Adrenal gland (tissue), 12 donors: Measurements from ENCODE around the gene GPR176. TPM values are rescaled to one million over a fixed set of nuclear protein-coding genes. Genes with fewer than 3 reads are reported as not detected.
A peak's percentile ranks its signal among the peaks of the same experiment; 100 is the strongest.

Experiments
- DNase-seq, 7 donors: peaks; one replicate each; pipeline ENCODE4 v3.0.0-alpha.2; 2019 to 2020
- H3K27ac ChIP-seq, 5 donors: fragments of 200-600 bp; sonication (generic) in 4 of 5; 1 replicate in 3 of 5; 2 replicates in 2 of 5; pipeline versions ENCODE4 v1.5.1 to v1.8.0; 2016 to 2020; ENCODE audit warnings: mild to moderate bottlenecking in 1 of 5
- H3K27me3 ChIP-seq: fragments of 200-600 bp; 2 replicates; pipeline ENCODE4 v1.8.0; 2021
- H3K36me3 ChIP-seq, 2 donors: fragments of 200-600 bp; replicated peaks in 1 of 2; 1 replicate in 1 of 2; 2 replicates in 1 of 2; pipeline versions ENCODE4 v1.5.1 to v1.8.0; 2018 to 2022
- H3K4me1 ChIP-seq, 2 donors: fragments of 200-600 bp; replicated peaks in 1 of 2; 1 replicate in 1 of 2; 2 replicates in 1 of 2; pipeline versions ENCODE4 v1.5.1 to v1.8.0; 2018 to 2021
- H3K4me3 ChIP-seq, 4 donors: fragments of 200-600 bp; sonication (generic) in 3 of 4; one replicate each; pipeline ENCODE4 v1.5.1; 2016 to 2018
- H3K9me3 ChIP-seq, 3 donors: fragments of 200-600 bp; sonication (generic) in 1 of 3; replicated peaks in 1 of 3; 1 replicate in 2 of 3; 2 replicates in 1 of 3; pipeline versions ENCODE4 v1.5.1 to v1.8.0; 2016 to 2021
- CTCF ChIP-seq, 6 experiments: fragments of 450-650 bp in 4 of 6; fragments of 200-600 bp in 2 of 6; sonication (generic) in 1 of 6; IDR thresholded peaks; 1 replicate in 5 of 6; 2 replicates in 1 of 6; pipeline versions ENCODE4 v1.5.1 to v1.8.0; 2016 to 2021; ENCODE audit warnings: antibody characterized with exemption in 6 of 6, mild to moderate bottlenecking in 2 of 6, moderate library complexity in 1 of 6
- POLR2A ChIP-seq, 2 donors: fragments of 450-650 bp; IDR thresholded peaks; one replicate each; pipeline ENCODE4 v1.6.1; 2017; ENCODE audit warnings: antibody characterized with exemption in 2 of 2, mild to moderate bottlenecking in 2 of 2, moderate library complexity in 1 of 2
- WGBS, 4 donors: extraction: QIAGEN DNeasy Blood & Tissue Kit in 2 of 4; methylation state at CpG; one replicate each; pipeline versions ENCODE4 v1.1.5 to v1.1.7; 2013 to 2017; 5-methylcytosine and 5-hydroxymethylcytosine counted together
- intact Hi-C, 2 donors: fragments of 100-400 bp; cut with DNase I; formaldehyde crosslinking; loops; one replicate each; pipeline versions ENCODE4 v1.14.1 to v1.15.0; 2022 to 2023
- polyA plus RNA-seq, 3 donors: library from polyadenylated mRNA; stranded (reverse); fragments of 200-250 nt in 2 of 3; fragments of 350-450 nt in 1 of 3; fragmentation: Illumina TruSeq in 1 of 3; extraction: RNeasy Lipid Tissue Mini Kit (QIAGEN cat#74804) in 1 of 3; gene quantifications; one replicate each; pipeline ENCODE4 v1.2.3, GENCODE V29; 2013 to 2014
- total RNA-seq, 9 donors: library from RNA; depleted of rRNA in 4 of 9; stranded (reverse); fragments of >200 nt in 4 of 9; fragments of 120-200 nt in 1 of 9; fragmentation: NEBNext Ultra II Directional in 1 of 9; extraction: Animal tissue kit (Norgen Biotek cat#: 25700) in 1 of 9; gene quantifications; one replicate each; pipeline versions ENCODE4 v1.1.0 to v1.2.4, GENCODE V29; 2013 to 2023
- donor health status: healthy with polysubstance abuse.
- donor health status: Bipolar disorder and iron deficiency.
- donor health status: DM: yes; HTN: yes; CAD: no.
- donor health status: DM: no; HTN: no; CAD: no.
- donor health status: DM: no; HTN: no; CAD: no.
- donor health status: DM: yes; HTN: yes; CAD: no.

Gene GPR176
- total and polyA plus RNA-seq, 12 donors = 1.4 to 12.7 (median 5.6) TPM

- peak overlapping the region in 2 of 5 donors; percentile 4 to 75 for H3K27ac ChIP-seq
- H3K4me3 ChIP-seq = peak overlapping the region in 3 of 4 donors; percentile 11 to 73 (median 69)
- no peaks in the 10 kb centered on the region for H3K9me3 ChIP-seq
- H3K27me3 ChIP-seq = peaks cover 8% of the 10 kb centered on the region
- no peak for TF ChIP-seq POLR2A (IDR thresholded peaks at IDR 0.05)
- H3K4me1 ChIP-seq = peaks cover 0 to 12% of the 10 kb centered on the region in 2 donors
- DNase-seq = no peak
- intact Hi-C loops = no loop called here
- H3K36me3 ChIP-seq = no peaks in the 10 kb centered on the region
- 66 to 67% (median 66%) methylated on average over 6 of the region's 6 CpGs for WGBS, 4 donors
Measured at GRCh38 chr15:39921274-39921638, 1.2 kb upstream of the GPR176 start.

- H3K36me3 ChIP-seq = no peaks in the 10 kb centered on the region
- H3K27me3 ChIP-seq = peaks cover 8% of the 10 kb centered on the region
- peak overlapping the region in 3 of 5 donors; percentile 4 to 75 (median 54) for H3K27ac ChIP-seq
- peak; percentile 61 to 84 (median 76) for DNase-seq
- WGBS, 4 donors = 0 to 1% (median 1%) methylated on average over 8 to 70 of the region's 70 CpGs
- peak overlapping the region in 3 of 4 donors; percentile 11 to 73 (median 69) for H3K4me3 ChIP-seq
- H3K9me3 ChIP-seq = no peaks in the 10 kb centered on the region
- H3K4me1 ChIP-seq = peaks cover 0 to 12% of the 10 kb centered on the region in 2 donors
- TF ChIP-seq CTCF (IDR thresholded peaks at IDR 0.05) (no peak), POLR2A (IDR thresholded peaks at IDR 0.05) (peak; percentile 33)
- intact Hi-C loops = no loop called here
Measured at GRCh38 chr15:39920510-39921273, 626 bp upstream of the GPR176 start.

- Histone ChIP-seq H3K27me3 (peaks cover 8% of the 10 kb centered on the region), H3K9me3 (no peaks in the 10 kb centered on the region), H3K4me1 (peaks cover 0 to 12% of the 10 kb centered on the region in 2 donors), H3K4me3 (peak overlapping the region in 2 of 4 donors; percentile 10 to 69), H3K36me3 (no peaks in the 10 kb centered on the region), H3K27ac (peak overlapping the region in 1 of 5 donors; percentile 75)
- WGBS, 4 donors = 3 to 8% (median 6%) methylated on average over 9 to 15 of the region's 15 CpGs
- intact Hi-C loops = no loop called here
- TF ChIP-seq CTCF (IDR thresholded peaks at IDR 0.05) (no peak), POLR2A (IDR thresholded peaks at IDR 0.05) (no peak)
- DNase-seq = no peak
Measured at GRCh38 chr15:39919411-39919747, 687 bp downstream of the GPR176 start.

GRCh38 chr15:39918688-39919385, 1.2 kb downstream of the GPR176 start:
- Histone ChIP-seq H3K4me1 (peaks cover 0 to 12% of the 10 kb centered on the region in 2 donors), H3K9me3 (no peaks in the 10 kb centered on the region), H3K36me3 (no peaks in the 10 kb centered on the region), H3K4me3 (peak overlapping the region in 1 of 4 donors; percentile 69), H3K27ac (no peak overlapping the region), H3K27me3 (peaks cover 8% of the 10 kb centered on the region)
- TF ChIP-seq POLR2A (IDR thresholded peaks at IDR 0.05) (no peak), CTCF (IDR thresholded peaks at IDR 0.05) (no peak)
- intact Hi-C loops = no loop called here
- WGBS, 4 donors = 30 to 34% (median 31%) methylated on average over 13 of the region's 13 CpGs
- no peak for DNase-seq
